Measurements from ENCODE around the gene MORF4L2.
"Not testable (repeated sequence)": the region's sequence is repeated elsewhere in the genome, so short reads cannot be mapped to it uniquely, and the experiment has no call there.

GRCh38 chrX:103659460-103659859, 27.0 kb downstream of the MORF4L2 start:
- TF ChIP-seq, protein P1, sequence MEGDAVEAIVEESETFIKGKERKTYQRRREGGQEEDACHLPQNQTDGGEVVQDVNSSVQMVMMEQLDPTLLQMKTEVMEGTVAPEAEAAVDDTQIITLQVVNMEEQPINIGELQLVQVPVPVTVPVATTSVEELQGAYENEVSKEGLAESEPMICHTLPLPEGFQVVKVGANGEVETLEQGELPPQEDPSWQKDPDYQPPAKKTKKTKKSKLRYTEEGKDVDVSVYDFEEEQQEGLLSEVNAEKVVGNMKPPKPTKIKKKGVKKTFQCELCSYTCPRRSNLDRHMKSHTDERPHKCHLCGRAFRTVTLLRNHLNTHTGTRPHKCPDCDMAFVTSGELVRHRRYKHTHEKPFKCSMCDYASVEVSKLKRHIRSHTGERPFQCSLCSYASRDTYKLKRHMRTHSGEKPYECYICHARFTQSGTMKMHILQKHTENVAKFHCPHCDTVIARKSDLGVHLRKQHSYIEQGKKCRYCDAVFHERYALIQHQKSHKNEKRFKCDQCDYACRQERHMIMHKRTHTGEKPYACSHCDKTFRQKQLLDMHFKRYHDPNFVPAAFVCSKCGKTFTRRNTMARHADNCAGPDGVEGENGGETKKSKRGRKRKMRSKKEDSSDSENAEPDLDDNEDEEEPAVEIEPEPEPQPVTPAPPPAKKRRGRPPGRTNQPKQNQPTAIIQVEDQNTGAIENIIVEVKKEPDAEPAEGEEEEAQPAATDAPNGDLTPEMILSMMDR (conservative IDR thresholded peaks at IDR 0.05; ENCODE audit: low read depth in 2 of 2): not testable (repeated sequence)
- TF ChIP-seq CREB1 (CRISPR knock-in tag; IDR thresholded peaks at IDR 0.05; ENCODE audit: low read depth); POLR2AphosphoS5 (IDR thresholded peaks at IDR 0.05; ENCODE audit: low read depth); EZH2 (IDR thresholded peaks at IDR 0.05; ENCODE audit: low read depth, unreplicated experiment); EZH2phosphoT487 (IDR thresholded peaks at IDR 0.05; ENCODE audit: unreplicated experiment); NANOG (IDR thresholded peaks at IDR 0.05; ENCODE audit: borderline replicate concordance); ZNF331 (CRISPR knock-in tag; IDR thresholded peaks at IDR 0.05; ENCODE audit: low read depth); JUNB (IDR thresholded peaks at IDR 0.05; ENCODE audit: unreplicated experiment); STAT1 (IDR thresholded peaks at IDR 0.05; ENCODE audit: unreplicated experiment); ZNF114 (CRISPR knock-in tag; IDR thresholded peaks at IDR 0.05): not testable (repeated sequence)
- TF ChIP-seq, protein P2, sequence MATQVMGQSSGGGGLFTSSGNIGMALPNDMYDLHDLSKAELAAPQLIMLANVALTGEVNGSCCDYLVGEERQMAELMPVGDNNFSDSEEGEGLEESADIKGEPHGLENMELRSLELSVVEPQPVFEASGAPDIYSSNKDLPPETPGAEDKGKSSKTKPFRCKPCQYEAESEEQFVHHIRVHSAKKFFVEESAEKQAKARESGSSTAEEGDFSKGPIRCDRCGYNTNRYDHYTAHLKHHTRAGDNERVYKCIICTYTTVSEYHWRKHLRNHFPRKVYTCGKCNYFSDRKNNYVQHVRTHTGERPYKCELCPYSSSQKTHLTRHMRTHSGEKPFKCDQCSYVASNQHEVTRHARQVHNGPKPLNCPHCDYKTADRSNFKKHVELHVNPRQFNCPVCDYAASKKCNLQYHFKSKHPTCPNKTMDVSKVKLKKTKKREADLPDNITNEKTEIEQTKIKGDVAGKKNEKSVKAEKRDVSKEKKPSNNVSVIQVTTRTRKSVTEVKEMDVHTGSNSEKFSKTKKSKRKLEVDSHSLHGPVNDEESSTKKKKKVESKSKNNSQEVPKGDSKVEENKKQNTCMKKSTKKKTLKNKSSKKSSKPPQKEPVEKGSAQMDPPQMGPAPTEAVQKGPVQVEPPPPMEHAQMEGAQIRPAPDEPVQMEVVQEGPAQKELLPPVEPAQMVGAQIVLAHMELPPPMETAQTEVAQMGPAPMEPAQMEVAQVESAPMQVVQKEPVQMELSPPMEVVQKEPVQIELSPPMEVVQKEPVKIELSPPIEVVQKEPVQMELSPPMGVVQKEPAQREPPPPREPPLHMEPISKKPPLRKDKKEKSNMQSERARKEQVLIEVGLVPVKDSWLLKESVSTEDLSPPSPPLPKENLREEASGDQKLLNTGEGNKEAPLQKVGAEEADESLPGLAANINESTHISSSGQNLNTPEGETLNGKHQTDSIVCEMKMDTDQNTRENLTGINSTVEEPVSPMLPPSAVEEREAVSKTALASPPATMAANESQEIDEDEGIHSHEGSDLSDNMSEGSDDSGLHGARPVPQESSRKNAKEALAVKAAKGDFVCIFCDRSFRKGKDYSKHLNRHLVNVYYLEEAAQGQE (IDR thresholded peaks at IDR 0.05; ENCODE audit: unreplicated experiment): not testable (repeated sequence)
- TF ChIP-seq, protein P3, sequence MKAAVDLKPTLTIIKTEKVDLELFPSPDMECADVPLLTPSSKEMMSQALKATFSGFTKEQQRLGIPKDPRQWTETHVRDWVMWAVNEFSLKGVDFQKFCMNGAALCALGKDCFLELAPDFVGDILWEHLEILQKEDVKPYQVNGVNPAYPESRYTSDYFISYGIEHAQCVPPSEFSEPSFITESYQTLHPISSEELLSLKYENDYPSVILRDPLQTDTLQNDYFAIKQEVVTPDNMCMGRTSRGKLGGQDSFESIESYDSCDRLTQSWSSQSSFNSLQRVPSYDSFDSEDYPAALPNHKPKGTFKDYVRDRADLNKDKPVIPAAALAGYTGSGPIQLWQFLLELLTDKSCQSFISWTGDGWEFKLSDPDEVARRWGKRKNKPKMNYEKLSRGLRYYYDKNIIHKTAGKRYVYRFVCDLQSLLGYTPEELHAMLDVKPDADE (IDR thresholded peaks at IDR 0.05): not testable (repeated sequence)

Measured in GM23338 (cell line).